NCI-H2196 (cell line): Measurements from ENCODE around the gene MEP1B.
"Not testable (repeated sequence)": the region's sequence is repeated elsewhere in the genome, so short reads cannot be mapped to it uniquely, and the experiment has no call there.

Experiments used
- DNase-seq: peaks from one replicate; lab custom pipeline; 2025; ENCODE audit not compliant: unreplicated experiment; lab: John Stamatoyannopoulos, UW

Gene MEP1B

GRCh38 chr18:32208577-32208976 is 18.7 kb downstream of the MEP1B start:
- DNase-seq: no peak

- DNase-seq: no peak
Measured at GRCh38 chr18:32209685-32210445, 20.0 kb downstream of the MEP1B start.

DNA sequence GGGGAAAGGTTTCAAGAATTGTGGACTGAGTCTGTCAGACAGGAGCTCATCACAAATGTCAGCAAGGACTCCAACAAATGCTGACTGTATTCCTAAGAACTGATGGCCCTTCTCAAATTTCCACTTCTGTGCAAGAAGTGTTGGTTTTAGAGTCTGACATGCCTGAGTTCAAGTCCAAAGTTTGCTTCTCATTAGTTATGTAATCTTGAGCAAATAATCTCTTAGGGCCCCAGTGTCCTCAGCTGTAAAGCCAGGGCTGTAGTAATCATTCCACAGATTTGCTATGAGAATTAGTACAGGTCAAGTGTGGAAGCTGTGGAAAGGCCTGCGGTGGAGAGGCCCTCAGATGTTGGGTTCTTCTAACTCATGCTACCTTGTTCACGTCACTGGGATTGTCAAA is 23.9 kb downstream of the MEP1B start:
- no peak for DNase-seq

- DNase-seq: no peak
Measured at GRCh38 chr18:32216390-32216789, 26.6 kb downstream of the MEP1B start.

DNA sequence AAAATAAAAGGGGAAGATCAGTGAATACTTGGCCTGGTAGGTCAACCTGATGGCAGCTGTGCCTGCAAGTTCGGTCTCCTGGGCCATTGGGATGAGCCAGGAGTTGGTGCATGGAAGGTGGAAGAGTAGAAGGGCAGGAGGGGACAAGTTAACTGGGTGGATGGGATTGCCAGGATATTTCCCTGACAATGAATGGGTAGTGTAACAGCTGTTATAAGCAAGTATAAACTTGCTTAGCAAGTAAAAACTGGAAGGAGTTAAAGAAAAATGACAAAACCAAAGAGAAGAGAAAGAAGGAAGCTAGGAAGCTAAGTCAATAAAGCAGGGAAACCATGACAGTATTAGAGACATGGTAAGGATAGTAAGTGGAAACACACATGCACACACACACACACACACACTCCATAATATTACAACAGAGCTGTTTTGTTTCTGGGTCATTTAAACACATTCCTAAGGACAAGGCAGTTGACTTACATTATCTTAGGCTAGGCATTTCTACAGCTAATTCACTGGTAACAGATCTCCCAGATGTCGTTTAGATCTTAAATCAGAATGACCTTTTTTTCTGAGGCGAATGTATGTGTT is 29.7 kb downstream of the MEP1B start:
- DNase-seq: no peak

DNA sequence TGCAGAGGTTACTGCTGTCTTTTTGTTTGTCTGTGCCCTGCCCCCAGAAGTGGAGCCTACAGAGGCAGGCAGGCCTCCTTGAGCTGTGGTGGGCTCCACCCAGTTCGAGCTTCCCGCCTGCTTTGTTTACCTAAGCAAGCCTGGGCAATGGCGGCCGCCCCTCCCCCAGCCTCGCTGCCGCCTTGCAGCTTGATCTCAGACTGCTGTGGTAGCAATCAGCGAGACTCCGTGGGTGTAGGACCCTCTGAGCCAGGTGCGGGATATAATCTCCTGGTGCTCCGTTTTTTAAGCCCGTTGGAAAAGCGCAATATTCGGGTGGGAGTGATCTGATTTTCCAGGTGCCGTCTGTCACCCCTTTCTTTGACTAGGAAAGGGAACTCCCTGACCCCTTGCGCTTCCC is 43.5 kb downstream of the MEP1B start:
- not testable (repeated sequence) for DNase-seq

GRCh38 chr18:32237049-32237448 is 47.2 kb downstream of the MEP1B start:
- no peak for DNase-seq

DNA sequence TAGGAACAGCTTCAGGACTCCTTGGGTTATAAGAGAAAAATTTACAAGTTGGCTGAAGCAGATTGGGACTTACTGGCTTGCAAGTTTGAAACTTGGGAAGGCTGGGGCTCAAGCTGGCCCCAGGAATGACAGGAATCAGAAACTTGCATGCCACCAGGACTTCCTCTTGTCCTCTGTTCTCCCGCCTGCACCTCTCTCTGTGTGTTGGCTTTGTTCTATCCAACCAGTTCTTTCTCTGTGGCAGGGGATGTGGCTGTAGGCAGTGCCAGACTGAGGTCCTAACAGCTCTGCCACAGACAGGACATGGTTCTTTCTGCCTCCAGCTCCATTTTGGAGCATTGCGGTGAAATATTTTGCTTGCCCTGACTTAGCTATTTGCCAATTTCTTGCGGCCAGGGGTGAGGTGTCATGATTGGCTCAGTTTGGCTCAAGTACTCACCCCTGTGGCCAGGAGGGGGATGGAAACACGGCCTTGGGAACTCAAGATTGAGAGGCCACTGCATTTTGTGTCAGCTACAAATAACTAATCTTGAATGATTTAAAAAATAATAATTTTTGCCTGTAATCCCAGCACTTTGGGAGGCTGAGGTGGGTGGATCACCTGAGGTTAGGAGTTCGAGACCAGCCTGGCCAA is 48.9 kb downstream of the MEP1B start:
- no peak for DNase-seq

DNA sequence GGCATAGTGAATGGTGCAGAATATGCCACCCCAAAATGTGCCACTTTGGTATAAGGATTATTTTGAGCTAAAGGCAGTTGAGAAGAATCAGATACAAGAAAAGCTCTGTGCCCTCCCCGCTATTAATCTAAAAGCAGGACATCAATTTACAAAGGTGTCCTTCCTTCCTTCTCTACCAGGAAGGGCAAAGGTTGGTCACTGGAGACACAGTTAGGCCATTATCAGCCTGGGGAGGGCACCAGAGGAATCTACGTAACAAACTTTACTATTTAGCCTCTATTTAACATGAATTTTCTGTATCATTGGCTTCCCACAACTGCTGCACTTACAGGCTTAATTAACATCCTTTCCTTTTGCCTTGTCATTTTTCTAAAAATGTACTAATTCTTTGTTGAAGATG is 52.6 kb downstream of the MEP1B start:
- no peak for DNase-seq

- no peak for DNase-seq
Measured at GRCh38 chr18:32243358-32243757, 53.5 kb downstream of the MEP1B start.

DNA sequence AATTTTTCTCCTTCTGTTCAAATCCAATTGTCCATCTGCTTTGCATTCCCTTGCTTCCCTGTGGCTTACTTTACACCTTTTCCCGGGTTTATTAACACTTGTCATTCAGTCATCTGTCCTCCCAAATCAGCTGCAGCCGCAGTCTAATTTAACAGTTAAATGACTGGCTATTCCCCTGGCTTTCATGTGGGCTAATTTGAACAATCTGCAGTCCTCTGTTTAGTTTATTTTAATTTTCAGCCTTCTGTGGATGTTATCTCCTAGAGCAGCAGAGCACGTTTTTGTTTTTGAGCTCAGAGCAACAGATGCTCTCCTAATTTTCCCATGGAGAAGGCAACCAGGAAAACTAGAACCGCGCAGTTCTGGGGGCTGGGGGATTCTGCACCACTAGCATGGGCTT is 55.0 kb downstream of the MEP1B start:
- no peak for DNase-seq

- DNase-seq: no peak
Measured at GRCh38 chr18:32249147-32249929, 59.5 kb downstream of the MEP1B start.

DNA sequence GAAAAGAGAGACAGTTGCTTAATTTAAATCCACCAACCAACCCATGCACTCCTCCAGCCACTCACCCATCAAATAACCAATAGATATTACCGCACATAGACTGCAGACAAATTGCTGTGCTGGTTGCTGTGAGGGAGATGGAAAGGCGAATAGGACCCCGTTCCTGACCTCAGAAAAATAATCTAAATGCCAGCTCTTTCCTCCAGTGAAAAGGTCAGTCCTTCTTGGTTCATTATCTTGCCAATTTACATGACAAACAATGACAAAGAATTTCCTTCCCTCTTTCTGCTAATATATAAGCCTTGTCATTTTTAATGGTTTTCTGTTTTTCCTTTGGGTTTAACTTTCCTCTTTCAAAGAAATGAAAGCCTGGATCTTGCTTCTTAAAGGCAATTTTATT is 61.6 kb downstream of the MEP1B start:
- no peak for DNase-seq

GRCh38 chr18:32252141-32252860 is 62.5 kb downstream of the MEP1B start:
- no peak for DNase-seq

DNA sequence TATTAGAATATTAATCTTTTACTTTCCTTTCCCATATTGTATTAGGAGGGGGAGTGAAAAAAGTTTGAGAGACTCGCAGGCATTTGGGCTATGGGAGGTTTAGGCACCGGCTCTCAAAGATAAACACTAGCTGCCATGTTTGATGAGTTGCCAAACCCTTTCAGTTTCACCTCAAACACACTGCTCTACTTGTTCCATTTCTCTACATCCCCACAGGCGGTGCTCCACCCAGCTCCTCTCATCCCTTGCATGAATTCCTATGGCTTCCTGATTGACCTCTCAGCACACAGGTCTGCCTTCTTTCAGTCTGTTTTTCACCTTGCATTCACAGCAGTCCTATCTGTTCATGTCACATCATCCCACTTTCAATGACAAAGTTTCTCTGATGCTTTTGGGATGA is 65.7 kb downstream of the MEP1B start:
- no peak for DNase-seq

DNA sequence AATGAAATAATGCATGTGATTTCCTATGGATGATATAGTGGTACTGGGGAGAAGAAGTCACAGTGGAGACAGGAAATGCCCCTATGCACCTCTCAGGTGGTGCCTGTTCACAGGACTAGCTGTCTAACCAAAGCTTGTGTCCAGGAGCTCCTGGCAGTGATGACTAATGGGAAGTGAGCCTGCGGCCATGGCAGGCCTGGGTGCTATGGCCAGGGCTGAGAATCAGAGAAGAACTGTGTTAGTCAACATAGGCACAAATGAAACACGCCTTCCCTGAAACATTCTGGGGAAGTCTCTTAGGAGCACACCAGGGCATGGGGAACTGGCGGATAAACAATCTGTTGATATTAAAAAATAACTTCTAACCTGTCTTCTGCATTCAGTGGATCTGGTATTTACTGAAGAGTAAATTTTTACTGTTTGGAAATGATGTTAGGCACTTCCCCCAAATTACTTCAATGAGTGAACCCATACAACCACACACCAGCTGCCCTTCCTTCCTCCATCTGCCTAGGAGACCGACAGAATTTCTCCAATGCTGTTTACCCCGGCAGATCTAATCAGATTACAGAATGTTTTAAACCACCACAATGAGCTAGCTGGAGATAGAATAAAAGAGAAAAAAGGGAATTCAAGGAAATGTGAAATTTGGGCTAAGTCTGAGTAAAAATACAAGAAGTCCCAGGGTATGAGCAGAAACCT is 67.4 kb downstream of the MEP1B start:
- DNase-seq: no peak

DNA sequence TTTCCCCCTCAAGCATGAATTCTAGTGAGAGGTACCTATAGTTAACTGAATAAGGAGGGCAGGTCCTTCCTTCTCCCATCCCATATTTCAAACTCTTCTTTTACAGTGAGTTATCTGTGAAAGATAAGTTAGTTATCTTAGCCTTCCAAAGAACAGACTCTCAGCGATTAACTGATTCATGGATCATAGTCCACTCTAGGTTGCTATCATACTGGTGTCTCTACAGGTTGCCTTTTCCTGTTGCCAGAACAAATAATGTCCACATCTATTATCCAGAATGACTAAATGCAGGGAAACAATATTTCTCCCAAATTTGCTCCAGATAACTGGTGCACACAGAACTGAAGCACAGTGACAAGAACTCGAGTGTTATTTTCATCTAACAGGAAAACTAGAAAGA is 68.3 kb downstream of the MEP1B start:
- DNase-seq: no peak

DNA sequence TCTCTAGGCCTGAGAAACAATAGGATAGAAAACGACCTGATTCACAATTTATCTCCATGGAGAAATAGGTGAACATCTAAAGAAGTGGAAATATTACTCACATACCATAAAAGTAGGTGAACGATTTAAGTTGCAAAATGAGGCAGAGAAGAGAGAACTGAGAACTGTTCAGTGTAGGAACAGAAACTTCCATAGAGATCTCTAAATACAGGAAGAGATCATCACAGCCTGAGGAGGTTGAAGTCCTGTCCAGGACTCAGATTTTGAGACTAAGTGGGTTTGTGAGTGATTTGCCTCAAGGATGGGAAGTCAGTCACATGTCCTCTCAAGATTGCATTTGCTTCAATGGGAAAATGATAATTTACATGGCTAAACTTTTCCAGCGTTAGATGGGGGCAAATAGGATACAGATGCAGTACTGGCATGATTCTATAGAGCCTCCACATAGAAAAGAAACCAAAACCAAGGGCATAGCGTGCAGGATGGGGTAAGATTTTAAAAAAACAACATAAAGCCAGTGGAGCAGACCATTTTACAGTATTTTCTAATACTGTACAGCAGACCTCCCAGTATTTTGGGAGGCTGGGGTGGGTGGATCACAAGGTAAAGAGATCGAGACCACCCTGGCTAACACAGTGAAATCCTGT is 68.8 kb downstream of the MEP1B start:
- DNase-seq: no peak

DNA sequence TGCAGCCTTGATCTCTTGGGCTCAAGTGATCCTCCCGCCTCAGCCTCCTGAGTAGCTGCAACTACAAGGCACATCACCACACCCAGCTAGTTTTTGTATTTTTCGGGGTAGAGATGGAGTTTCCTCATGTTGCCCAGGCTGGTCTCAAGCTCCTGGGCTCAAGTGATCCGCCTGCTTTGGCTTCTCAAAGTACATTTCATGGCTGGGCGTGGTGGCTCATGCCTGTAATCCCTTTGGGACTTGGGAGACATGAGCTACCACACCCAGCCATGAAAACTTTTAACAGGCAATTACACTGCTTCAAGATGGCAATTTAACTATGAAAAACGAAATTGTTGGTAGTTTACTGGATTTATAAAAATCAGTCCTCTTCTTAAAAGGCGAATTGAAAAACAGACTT is 69.7 kb downstream of the MEP1B start:
- DNase-seq: no peak

DNA sequence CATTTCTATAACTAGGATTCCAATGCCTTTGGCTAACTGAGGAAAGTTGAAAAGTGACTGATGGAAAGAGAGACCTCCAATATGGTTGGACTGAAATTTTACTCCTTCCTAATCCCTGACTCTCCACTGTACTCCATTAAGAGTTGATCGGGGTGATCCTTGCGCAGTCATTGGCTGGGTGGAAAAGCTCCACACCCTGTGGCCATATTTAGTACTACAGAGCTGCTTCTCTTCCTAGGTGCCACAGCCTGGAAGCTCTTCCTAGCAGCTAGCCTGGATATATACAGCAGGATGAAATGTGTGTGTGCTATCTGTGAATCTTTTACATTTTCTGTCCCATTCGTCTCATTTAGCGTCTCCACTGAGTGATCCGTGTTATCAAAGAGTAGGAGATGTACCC is 71.2 kb downstream of the MEP1B start:
- DNase-seq: no peak
